OCI-LY3 (cell line): ENCODE data around the gene SERTM1.

Source experiments
- H2AFZ ChIP-seq: fragments of 200-600, 300-600 bp; shearing (Covaris generic); 2 replicates; pipeline ENCODE4 v1.6.0; 2014; ENCODE audit warnings: antibody characterized with exemption, low read depth, low read length
- H3K27ac ChIP-seq: fragments of 200-600, 300-600 bp; sonication (generic); 2 replicates; pipeline ENCODE4 v1.5.1; 2014; ENCODE audit warnings: mild to moderate bottlenecking, low read length, moderate library complexity, mixed read lengths
- H3K27me3 ChIP-seq: fragments of 200-600, 300-600 bp; sonication (generic); 2 replicates; pipeline ENCODE4 v1.6.1; 2014; ENCODE audit warnings: low read depth, low read length, mixed read lengths
- H3K36me3 ChIP-seq: fragments of 200-600, 300-600 bp; sonication (generic); replicated peaks from 2 replicates; pipeline ENCODE3; 2014; ENCODE audit warnings: low read depth, low read length, mixed read lengths
- H3K4me1 ChIP-seq: fragments of 300-600, 200-600 bp; sonication (generic); 2 replicates; pipeline ENCODE4 v1.6.1; 2014; ENCODE audit warnings: low read length, mixed read lengths
- H3K4me2 ChIP-seq: fragments of 200-600, 300-600 bp; sonication (generic); 2 replicates; pipeline ENCODE4 v1.6.1; 2014; ENCODE audit warnings: low read length, mixed read lengths
- H3K4me3 ChIP-seq: fragments of 300-600, 200-600 bp; sonication (generic); 2 replicates; pipeline ENCODE4 v1.5.1; 2014; ENCODE audit warnings: antibody characterized with exemption, mild to moderate bottlenecking, low read length, moderate library complexity
- H3K79me2 ChIP-seq: fragments of 300-600, 200-600 bp; shearing (Covaris generic); 2 replicates; pipeline ENCODE4 v1.6.1; 2014; ENCODE audit warnings: mild to moderate bottlenecking, low read length, mixed read lengths
- H3K9ac ChIP-seq: fragments of 300-600, 200-600 bp; shearing (Covaris generic); 2 replicates; pipeline ENCODE4 v1.6.0; 2014; ENCODE audit warnings: mild to moderate bottlenecking, low read length, moderate library complexity
- H3K9me3 ChIP-seq: fragments of 200-600, 300-600 bp; shearing (Covaris generic); 2 replicates; pipeline ENCODE4 v1.6.1; 2014; ENCODE audit warnings: low read length, mixed read lengths; ENCODE audit not compliant: insufficient read depth
- H4K20me1 ChIP-seq: fragments of 200-600, 300-600 bp; sonication (generic); 2 replicates; pipeline ENCODE4 v1.6.1; 2016; ENCODE audit warnings: low read length, mixed read lengths; ENCODE audit not compliant: insufficient read depth
- CTCF ChIP-seq: fragments of 200-600, 300-600 bp; sonication (generic); IDR thresholded peaks from 2 replicates; pipeline ENCODE4 v1.5.1; 2014; ENCODE audit warnings: antibody characterized with exemption, low read length, low read depth
- EZH2phosphoT487 ChIP-seq: fragments of 200-600 bp; shearing (Covaris generic); IDR thresholded peaks from 2 replicates; pipeline ENCODE4 v1.6.1; 2018; ENCODE audit warnings: antibody characterized with exemption, mixed run types, low read depth

Gene SERTM1

DNA sequence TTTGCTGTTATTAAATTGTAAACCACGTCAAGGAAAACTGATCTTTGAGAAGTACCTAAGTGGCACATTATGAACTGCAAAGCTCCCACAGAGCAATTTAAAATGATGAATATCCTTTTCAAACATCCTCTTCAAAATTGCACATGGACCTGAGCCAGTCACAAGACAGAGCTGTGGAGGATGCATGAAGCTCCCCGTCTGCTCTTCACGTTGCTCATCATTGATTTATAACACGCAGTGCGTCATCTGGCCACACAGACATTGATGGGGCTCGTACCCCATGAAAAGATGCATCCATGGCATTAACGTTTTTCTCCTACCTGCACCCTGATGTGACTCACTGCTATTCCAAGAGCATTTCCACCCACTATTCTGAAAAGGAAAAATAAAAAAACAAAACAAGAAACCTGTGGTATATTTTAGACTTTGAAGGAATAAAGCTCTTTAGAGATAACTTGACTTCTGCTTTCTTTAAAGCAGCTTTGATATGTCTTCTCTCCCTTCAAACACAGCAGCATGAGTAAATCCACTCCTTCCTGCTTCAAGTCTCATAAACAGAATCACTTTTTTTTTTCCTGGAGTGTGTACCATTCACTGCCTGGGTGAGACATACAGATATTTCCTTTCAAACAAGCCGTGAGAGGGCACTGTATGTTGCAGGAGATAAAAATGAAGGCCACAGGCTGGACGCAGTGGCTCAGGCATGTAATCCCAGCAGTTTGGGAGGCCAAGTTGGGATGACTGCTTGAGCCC lies 7.2 kb upstream of the SERTM1 start:
- H3K4me3 ChIP-seq = no peak overlapping the region
- no peak for TF ChIP-seq EZH2phosphoT487
- no peak for TF ChIP-seq CTCF
- no peak overlapping the region for H3K27ac ChIP-seq
- no peaks in the 10 kb centered on the region for H3K4me1 ChIP-seq
- no peaks in the 10 kb centered on the region for H4K20me1 ChIP-seq
- no peaks in the 10 kb centered on the region for H3K79me2 ChIP-seq
- no peaks in the 10 kb centered on the region for H3K36me3 ChIP-seq
- no peak overlapping the region for H3K4me2 ChIP-seq
- H3K9ac ChIP-seq = no peak overlapping the region
- no peak overlapping the region for H2AFZ ChIP-seq
- H3K27me3 ChIP-seq = no peaks in the 10 kb centered on the region
- peaks cover 20% of the 10 kb centered on the region for H3K9me3 ChIP-seq

- no peak overlapping the region for H3K27ac ChIP-seq
- no peaks in the 10 kb centered on the region for H3K36me3 ChIP-seq
- H2AFZ ChIP-seq = no peak overlapping the region
- no peak for TF ChIP-seq CTCF
- no peak for TF ChIP-seq EZH2phosphoT487
- H3K4me2 ChIP-seq = no peak overlapping the region
- no peak overlapping the region for H3K4me3 ChIP-seq
- H4K20me1 ChIP-seq = no peaks in the 10 kb centered on the region
- H3K9ac ChIP-seq = no peak overlapping the region
- no peaks in the 10 kb centered on the region for H3K27me3 ChIP-seq
- H3K9me3 ChIP-seq = peaks cover 20% of the 10 kb centered on the region
- H3K4me1 ChIP-seq = no peaks in the 10 kb centered on the region
- no peaks in the 10 kb centered on the region for H3K79me2 ChIP-seq
Measured at GRCh38 chr13:36668316-36668715, 5.5 kb upstream of the SERTM1 start.

- Histone ChIP-seq H3K27ac (no peak overlapping the region), H3K27me3 (no peaks in the 10 kb centered on the region), H3K9me3 (peaks cover 20% of the 10 kb centered on the region), H3K36me3 (no peaks in the 10 kb centered on the region), H3K9ac (no peak overlapping the region), H4K20me1 (no peaks in the 10 kb centered on the region), H2AFZ (no peak overlapping the region), H3K4me1 (no peaks in the 10 kb centered on the region), H3K4me2 (no peak overlapping the region), H3K79me2 (no peaks in the 10 kb centered on the region), H3K4me3 (no peak overlapping the region)
- TF ChIP-seq EZH2phosphoT487 = no peak
- no peak for TF ChIP-seq CTCF
Measured at GRCh38 chr13:36673352-36673751, 468 bp upstream of the SERTM1 start.

DNA sequence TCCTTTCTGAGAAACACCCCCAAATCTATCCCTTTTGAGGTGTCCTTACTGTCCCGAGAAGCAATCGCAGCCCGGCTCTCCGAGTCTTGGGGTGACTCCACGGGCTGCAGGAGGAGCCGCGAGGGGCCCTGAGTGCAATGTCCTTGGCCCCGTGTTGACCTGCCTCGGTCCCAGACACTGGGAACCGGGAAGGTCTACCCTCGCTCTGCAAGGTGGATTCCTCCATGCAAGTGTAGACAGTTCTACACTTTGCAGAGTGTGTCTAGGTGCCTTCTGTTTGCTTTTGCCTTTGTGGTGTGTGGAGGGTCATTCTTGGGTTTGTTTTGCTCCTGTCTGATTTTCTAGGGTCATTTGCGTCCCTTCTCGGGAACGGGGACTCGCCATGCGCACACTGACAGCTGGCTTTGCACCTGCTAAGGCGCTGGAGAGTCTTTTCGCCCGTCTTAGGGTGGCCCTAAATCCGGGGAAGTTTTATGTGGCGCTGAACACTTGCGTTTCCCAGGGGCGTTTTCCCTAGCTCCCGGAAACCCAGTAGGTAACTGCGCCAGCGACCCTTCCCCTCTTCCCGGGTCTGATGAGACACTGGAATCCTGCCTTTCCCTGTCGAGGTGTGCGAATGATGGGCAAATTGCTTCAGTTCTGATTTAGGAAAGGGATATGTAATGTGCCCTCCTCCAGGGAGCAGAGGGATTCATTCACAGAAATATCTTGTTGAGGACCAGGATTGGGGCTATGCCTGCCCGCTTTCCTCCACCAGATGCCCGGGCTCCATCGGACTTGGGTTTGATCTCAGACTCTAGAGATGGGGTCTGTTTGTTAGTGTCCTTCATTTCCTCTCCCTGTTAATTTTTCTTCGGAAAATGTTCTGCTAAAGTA lies 755 bp downstream of the SERTM1 start:
- H3K4me3 ChIP-seq = no peak overlapping the region
- no peaks in the 10 kb centered on the region for H4K20me1 ChIP-seq
- H3K4me2 ChIP-seq = no peak overlapping the region
- H3K27me3 ChIP-seq = no peaks in the 10 kb centered on the region
- H3K36me3 ChIP-seq = no peaks in the 10 kb centered on the region
- no peak overlapping the region for H3K9ac ChIP-seq
- no peak overlapping the region for H2AFZ ChIP-seq
- TF ChIP-seq EZH2phosphoT487 = no peak
- no peak overlapping the region for H3K27ac ChIP-seq
- no peaks in the 10 kb centered on the region for H3K79me2 ChIP-seq
- H3K9me3 ChIP-seq = peaks cover 10% of the 10 kb centered on the region; the same call in 1 of the 2 replicates
- no peaks in the 10 kb centered on the region for H3K4me1 ChIP-seq
